IMR-90 (cell line): ENCODE data around the gene MMP14. TPM values are rescaled to one million over a fixed set of nuclear protein-coding genes. Genes with fewer than 3 reads are reported as not detected.

Source experiments
- ATAC-seq: fragments of 200-7000 bp; cut with Tn5 transposase; 2 replicates; pipeline ENCODE4 v1.9.1; 2020; ENCODE audit warnings: low read depth, mild to moderate bottlenecking, moderate library complexity
- BruUV-seq: library from RNA; stranded (reverse); fragments of 400-500 nt; replicated peaks from 2 replicates; lab custom pipeline; 2021; lab: Mats Ljungman, UMichigan
- CTCF ChIA-PET: fragments of 300-600 bp; formaldehyde crosslinking; extraction: SDS; loops from one replicate; lab custom pipeline; 2021; ENCODE audit warnings: antibody characterized with exemption; lab: Yijun Ruan, JAX
- POLR2A ChIA-PET: fragments of 300-600 bp; sonication (Branson Sonifier 250); formaldehyde crosslinking; loops from one replicate; lab custom pipeline; 2022; ENCODE audit warnings: antibody characterized with exemption; ENCODE audit not compliant: unreplicated experiment; lab: Charles Lee
- DNase-seq: peaks from one replicate; pipeline ENCODE4 v3.0.0; 2013
- H2AFZ ChIP-seq: replicated peaks from 2 replicates; pipeline ENCODE3; 2013; ENCODE audit warnings: low read length, mild to moderate bottlenecking; ENCODE audit not compliant: poor library complexity
- H2AK5ac ChIP-seq: 2 replicates; pipeline ENCODE4 v1.6.1; 2013; ENCODE audit warnings: low read depth, low read length, inconsistent platforms
- H2AK9ac ChIP-seq: replicated peaks from 2 replicates; pipeline ENCODE3; 2013; ENCODE audit warnings: mild to moderate bottlenecking, low read depth, low read length, moderate library complexity; ENCODE audit not compliant: poor library complexity
- H2BK120ac ChIP-seq: 2 replicates; pipeline ENCODE4 v1.6.1; 2013; ENCODE audit warnings: low read depth, low read length, inconsistent platforms
- H2BK15ac ChIP-seq: 3 replicates; pipeline ENCODE4 v1.6.1; 2013; ENCODE audit warnings: low read depth, low read length, inconsistent platforms
- H2BK20ac ChIP-seq: 2 replicates; pipeline ENCODE4 v1.6.1; 2013; ENCODE audit warnings: low read depth, mild to moderate bottlenecking, inconsistent platforms, low read length, moderate library complexity
- H2BK5ac ChIP-seq: 2 replicates; pipeline ENCODE4 v1.6.1; 2013; ENCODE audit warnings: mild to moderate bottlenecking, low read depth, low read length, inconsistent platforms; ENCODE audit not compliant: poor library complexity, severe bottlenecking
- H3K14ac ChIP-seq: replicated peaks from 2 replicates; pipeline ENCODE4 v1.6.1; 2013; ENCODE audit warnings: low read depth, low read length, inconsistent platforms
- H3K18ac ChIP-seq: 2 replicates; pipeline ENCODE4 v1.6.1; 2013; ENCODE audit warnings: low read depth, low read length, control low read depth
- H3K23ac ChIP-seq: 2 replicates; pipeline ENCODE4 v1.6.1; 2013; ENCODE audit warnings: low read depth, low read length, inconsistent platforms
- H3K27ac ChIP-seq: 2 replicates; pipeline ENCODE4 v1.5.1; 2013; ENCODE audit warnings: mild to moderate bottlenecking, control low read depth, low read length; ENCODE audit not compliant: insufficient read depth
- H3K27me3 ChIP-seq: 2 replicates; pipeline ENCODE4 v1.6.1; 2013; ENCODE audit warnings: low read length; ENCODE audit not compliant: control insufficient read depth, insufficient read depth
- H3K36me3 ChIP-seq: 2 replicates; pipeline ENCODE4 v1.6.1; 2013; ENCODE audit warnings: low read length, mixed read lengths; ENCODE audit not compliant: control insufficient read depth, insufficient read depth
- H3K4ac ChIP-seq: 2 replicates; pipeline ENCODE4 v1.6.1; 2013; ENCODE audit warnings: low read depth, low read length, inconsistent platforms
- H3K4me1 ChIP-seq: 2 replicates; pipeline ENCODE4 v1.6.1; 2013; ENCODE audit warnings: low read length, mixed read lengths; ENCODE audit not compliant: control insufficient read depth, insufficient read depth
- H3K4me2 ChIP-seq: 2 replicates; pipeline ENCODE4 v1.6.1; 2013; ENCODE audit warnings: low read depth, mild to moderate bottlenecking, control low read depth, low read length, moderate library complexity
- H3K4me3 ChIP-seq: 2 replicates; pipeline ENCODE4 v1.5.1; 2013; ENCODE audit warnings: low read depth, mild to moderate bottlenecking, control low read depth, low read length, moderate library complexity; ENCODE audit not compliant: insufficient read depth
- H3K56ac ChIP-seq: 2 replicates; pipeline ENCODE4 v1.6.1; 2013; ENCODE audit warnings: low read length, inconsistent platforms; ENCODE audit not compliant: insufficient read depth; ENCODE audit errors: extremely low read depth
- H3K79me1 ChIP-seq, 2 experiments: 2 replicates each; pipeline ENCODE4 v1.6.1; 2013; ENCODE audit warnings: low read length in 2 of 2, inconsistent platforms in 1 of 2, low read depth in 1 of 2
- H3K9ac ChIP-seq: 2 replicates; pipeline ENCODE4 v1.6.1; 2013; ENCODE audit warnings: low read depth, low read length, control low read depth
- H3K9me1 ChIP-seq: 2 replicates; pipeline ENCODE4 v1.6.1; 2013; ENCODE audit warnings: low read length, inconsistent platforms; ENCODE audit not compliant: insufficient read depth
- H3K9me3 ChIP-seq: 2 replicates; pipeline ENCODE4 v1.6.1; 2013; ENCODE audit warnings: low read length; ENCODE audit not compliant: control insufficient read depth, insufficient read depth
- H4K20me1 ChIP-seq: 2 replicates; pipeline ENCODE4 v1.6.1; 2013; ENCODE audit warnings: low read length, inconsistent platforms; ENCODE audit not compliant: insufficient read depth
- H4K5ac ChIP-seq: 2 replicates; pipeline ENCODE4 v1.6.1; 2013; ENCODE audit warnings: mild to moderate bottlenecking, low read depth, low read length, control low read depth
- H4K8ac ChIP-seq, 2 experiments: 2 replicates each; pipeline ENCODE4 v1.6.1; 2013; ENCODE audit warnings: low read depth in 2 of 2, low read length in 2 of 2, control low read depth in 1 of 2, inconsistent platforms in 1 of 2
- H4K91ac ChIP-seq: 2 replicates; pipeline ENCODE4 v1.6.1; 2013; ENCODE audit warnings: low read depth, low read length, inconsistent platforms; ENCODE audit not compliant: insufficient read depth
- CEBPB ChIP-seq: IDR thresholded peaks from 2 replicates; pipeline ENCODE4 v1.6.1; 2012; ENCODE audit warnings: low read depth, low read length, improper control_type of control experiment
- CHD1 ChIP-seq: IDR thresholded peaks from 2 replicates; pipeline ENCODE4 v1.6.1; 2012; ENCODE audit warnings: low read depth, low read length, improper control_type of control experiment
- CTCF ChIP-seq: conservative IDR thresholded peaks from 2 replicates; pipeline ENCODE4 v1.5.1; 2012; ENCODE audit warnings: mild to moderate bottlenecking, low read depth, low read length, improper control_type of control experiment
- MAZ ChIP-seq: IDR thresholded peaks from 2 replicates; pipeline ENCODE4 v1.6.1; 2012; ENCODE audit warnings: low read depth, mild to moderate bottlenecking, low read length, improper control_type of control experiment, moderate library complexity, borderline replicate concordance
- MXI1 ChIP-seq: IDR thresholded peaks from 2 replicates; pipeline ENCODE4 v1.6.1; 2012; ENCODE audit warnings: low read depth, mild to moderate bottlenecking, low read length, moderate library complexity, borderline replicate concordance
- NFE2L2 ChIP-seq: fragments of 150-350 bp; IDR thresholded peaks from 2 replicates; pipeline ENCODE4 v1.6.1; 2016; ENCODE audit warnings: low read depth, mild to moderate bottlenecking, low read length
- RAD21 ChIP-seq: IDR thresholded peaks from 2 replicates; pipeline ENCODE4 v1.6.1; 2012; ENCODE audit warnings: low read length, improper control_type of control experiment
- RFX5 ChIP-seq: IDR thresholded peaks from 2 replicates; pipeline ENCODE4 v1.8.0; 2012; ENCODE audit warnings: low read depth, mild to moderate bottlenecking, low read length, moderate library complexity
- SMC3 ChIP-seq: fragments of 150-350 bp; IDR thresholded peaks from 2 replicates; pipeline ENCODE4 v1.6.1; 2016; ENCODE audit warnings: low read depth, mild to moderate bottlenecking, antibody characterized with exemption, low read length, moderate library complexity
- WGBS, 2 experiments: methylation state at CpG; one replicate each; pipeline versions ENCODE4 v1.1.5 to v1.1.7; 2013; ENCODE audit warnings: missing lambda C conversion rate in 2 of 2; ENCODE audit not compliant: insufficient read length in 1 of 2; ENCODE audit errors: extremely low coverage in 2 of 2; 5-methylcytosine and 5-hydroxymethylcytosine counted together
- dilution Hi-C: fragments of 300-500 bp; cut with HindIII; formaldehyde crosslinking; loops from one replicate; pipeline ENCODE4 v1.14.3; 2018; ENCODE audit warnings: low sequenced_read_pairs; ENCODE audit not compliant: unreplicated experiment
- in situ Hi-C: fragments of 300-500 bp; cut with MboI; formaldehyde crosslinking; loops from 3 replicates; pipeline ENCODE4 v1.14.3; 2019; ENCODE audit warnings: low sequenced_read_pairs, inconsistent platforms, mixed read lengths
- intact Hi-C: fragments of 100-400 bp; cut with micrococcal nuclease; formaldehyde crosslinking; loops from 2 replicates; pipeline ENCODE4 v1.10.0; 2022
- polyA plus RNA-seq, 3 experiments: library from polyadenylated mRNA; depleted of rRNA; stranded (reverse); fragments of >200 nt; gene quantifications; 2 replicates each; pipeline ENCODE4 v1.2.3, GENCODE V29; 2012; ENCODE audit warnings: low replicate concordance in 1 of 3
- total RNA-seq: library from RNA; depleted of rRNA; stranded (reverse); fragments of >200 nt; gene quantifications from 2 replicates; pipeline ENCODE4 v1.2.3, GENCODE V29; 2012
- TF ChIP-seq, protein P1 (sequence below): fragments of 150-350 bp; IDR thresholded peaks from 2 replicates; pipeline ENCODE4 v1.6.1; 2017; ENCODE audit warnings: mild to moderate bottlenecking, antibody characterized with exemption, low read length, low read depth

The MMP14 gene
- total and polyA plus RNA-seq, 2 of the 4 experiments (the other 2 are of a cell fraction) = 156 to 315 TPM

GRCh38 chr14:22864979-22865378 lies 28.6 kb downstream of the MMP14 start:
- intact Hi-C loops (no loop called here), in situ Hi-C loops (loop anchor here (25.0 kb wide), 1 partner anchor 478 kb away; no protein-coding TSS in a partner anchor), dilution Hi-C loops (no loop called here)
- Histone ChIP-seq H3K4me3 (no peak overlapping the region), H4K20me1 (no peaks in the 10 kb centered on the region), H3K36me3 (no peaks in the 10 kb centered on the region), H3K4me1 (no peaks in the 10 kb centered on the region), H3K9ac (no peak overlapping the region), H3K23ac (no peak overlapping the region), H3K27me3 (no peaks in the 10 kb centered on the region), H4K5ac (no peak overlapping the region), H3K18ac (no peak overlapping the region), H3K79me1 (no peaks in the 10 kb centered on the region), H2AFZ (no peak overlapping the region), H3K4ac (no peak overlapping the region), H3K9me3 (no peaks in the 10 kb centered on the region), H4K8ac (no peak overlapping the region), H2BK120ac (no peak overlapping the region), H2AK5ac (no peak overlapping the region), H3K56ac (no peak overlapping the region), H2BK5ac (no peak overlapping the region), H3K9me1 (no peaks in the 10 kb centered on the region), H3K4me2 (no peak overlapping the region), H3K14ac (no peak overlapping the region), H4K91ac (no peak overlapping the region), H2BK15ac (no peak overlapping the region), H3K27ac (no peak overlapping the region), H2BK20ac (no peak overlapping the region), H2AK9ac (no peak overlapping the region)
- ATAC-seq (no peak), DNase-seq (no peak)
- no CpG with 5 or more reads among the region's 4 CpGs for WGBS, 2 experiments
- TF ChIP-seq SMC3 (no peak), NFE2L2 (no peak), MXI1 (no peak), RAD21 (no peak), CHD1 (no peak), MAZ (no peak), RFX5 (no peak), CTCF (no peak), CEBPB (no peak)
- TF ChIP-seq, protein P1, sequence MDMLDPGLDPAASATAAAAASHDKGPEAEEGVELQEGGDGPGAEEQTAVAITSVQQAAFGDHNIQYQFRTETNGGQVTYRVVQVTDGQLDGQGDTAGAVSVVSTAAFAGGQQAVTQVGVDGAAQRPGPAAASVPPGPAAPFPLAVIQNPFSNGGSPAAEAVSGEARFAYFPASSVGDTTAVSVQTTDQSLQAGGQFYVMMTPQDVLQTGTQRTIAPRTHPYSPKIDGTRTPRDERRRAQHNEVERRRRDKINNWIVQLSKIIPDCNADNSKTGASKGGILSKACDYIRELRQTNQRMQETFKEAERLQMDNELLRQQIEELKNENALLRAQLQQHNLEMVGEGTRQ = no peak
- BruUV-seq = no TSS peak
- POLR2A ChIA-PET = no interaction called here
- CTCF ChIA-PET = interaction anchor here (1.0 kb wide), 1 partner anchor 53 kb away, joined by 4 read pairs; no protein-coding TSS in a partner anchor
